Right renal cortex interstitium (tissue), 3 donors: ENCODE measurements around the gene ACTG2. TPM values are rescaled to one million over a fixed set of nuclear protein-coding genes. Genes with fewer than 3 reads are reported as not detected.
"Not testable (repeated sequence)": the region's sequence is repeated elsewhere in the genome, so short reads cannot be mapped to it uniquely, and the experiment has no call there.

Experiments used
- DNase-seq, 3 donors: peaks; one replicate each; pipeline ENCODE4 v3.0.0-alpha.2; 2013; ENCODE audit warnings: low read depth in 3 of 3, low spot score in 2 of 3
- polyA plus RNA-seq, 3 donors: library from polyadenylated mRNA; unstranded; fragments of 120-200 nt; gene quantifications; one replicate each; pipeline ENCODE4 v1.2.1, GENCODE V29; 2013; ENCODE audit not compliant: insufficient read length in 3 of 3

The ACTG2 gene
- polyA plus RNA-seq, 3 donors: 0.64 to 0.93 (median 0.65) TPM

- DNase-seq: no peak
Observed at GRCh38 chr2:73891276-73891901, 1.4 kb upstream of the ACTG2 start.

GRCh38 chr2:73893764-73894474, 1.1 kb downstream of the ACTG2 start:
- no peak for DNase-seq

GRCh38 chr2:73894475-73894850, 1.7 kb downstream of the ACTG2 start:
- DNase-seq: no peak

GRCh38 chr2:73894877-73895276, 2.1 kb downstream of the ACTG2 start:
- DNase-seq: no peak

- DNase-seq: no peak
Observed at GRCh38 chr2:73895473-73895872, 2.7 kb downstream of the ACTG2 start.

- no peak for DNase-seq
Observed at GRCh38 chr2:73896362-73897239, 3.8 kb downstream of the ACTG2 start.

- no peak for DNase-seq
Observed at GRCh38 chr2:73897240-73897583, 4.4 kb downstream of the ACTG2 start.

- DNase-seq: no peak
Observed at GRCh38 chr2:73897934-73898333, 5.1 kb downstream of the ACTG2 start.

- DNase-seq: no peak
Observed at GRCh38 chr2:73899801-73900336, 7.1 kb downstream of the ACTG2 start.

- DNase-seq: no peak
Observed at GRCh38 chr2:73901143-73901542, 8.3 kb downstream of the ACTG2 start.

GRCh38 chr2:73902284-73902683, 9.5 kb downstream of the ACTG2 start:
- no peak for DNase-seq

- no peak for DNase-seq
Observed at GRCh38 chr2:73903313-73903712, 10.5 kb downstream of the ACTG2 start.

GRCh38 chr2:73903949-73904613, 11.3 kb downstream of the ACTG2 start:
- DNase-seq: not testable (repeated sequence)

GRCh38 chr2:73904952-73905351, 12.1 kb downstream of the ACTG2 start:
- DNase-seq: no peak

- DNase-seq: no peak
Observed at GRCh38 chr2:73906847-73907505, 14.2 kb downstream of the ACTG2 start.

GRCh38 chr2:73907840-73908452, 15.1 kb downstream of the ACTG2 start:
- no peak for DNase-seq

- no peak for DNase-seq
Observed at GRCh38 chr2:73908689-73909652, 16.2 kb downstream of the ACTG2 start.

- DNase-seq: no peak
Observed at GRCh38 chr2:73910873-73911547, 18.2 kb downstream of the ACTG2 start.
